ENCODE results near the gene UST. TPM values are rescaled to one million over a fixed set of nuclear protein-coding genes. Genes with fewer than 3 reads are reported as not detected.

The UST gene
- total RNA-seq, 1 experiment from 2014 or later = 32.1 TPM

DNA sequence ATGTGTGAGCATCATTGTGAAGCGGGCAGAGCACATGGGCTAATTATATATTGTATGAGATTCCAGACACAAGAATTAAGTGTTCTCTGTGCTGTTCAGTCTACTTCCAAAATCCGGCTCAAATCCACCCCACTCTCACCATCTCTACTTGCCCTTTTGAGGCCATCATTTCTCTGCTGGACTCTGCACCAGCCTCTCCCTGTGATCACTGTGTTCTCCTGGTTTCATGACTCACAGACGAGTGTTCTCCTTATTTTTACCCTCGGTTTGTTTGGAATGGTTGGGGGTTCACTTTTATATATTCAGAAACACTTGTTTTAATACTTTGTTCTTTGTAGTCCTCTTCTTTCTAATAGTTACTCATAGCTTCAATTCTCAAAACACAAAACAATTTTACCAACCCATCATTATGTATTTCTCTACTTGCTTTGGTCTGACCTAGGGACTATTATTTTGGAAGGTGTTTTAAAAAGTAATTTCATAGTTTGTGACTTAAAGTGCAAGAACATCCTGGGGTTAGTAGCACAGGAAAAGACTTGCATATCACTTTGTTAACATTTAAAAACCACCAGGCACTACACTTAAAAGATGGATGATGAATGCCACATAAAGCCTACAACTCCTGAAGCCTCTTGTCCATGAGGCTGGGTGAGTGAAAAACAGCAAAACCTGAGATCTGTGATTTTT lies 82.7 kb downstream of the UST start:
- Mint-ChIP-seq H3K4me1 (peaks cover 65% of the 10 kb centered on the region), H3K36me3 (peaks cover 10% of the 10 kb centered on the region), H3K27ac (peak overlapping the region; percentile 24; the same call in 1 of the 2 replicates), H3K27me3 (ENCODE audit: low read depth) (no peaks in the 10 kb centered on the region), H3K4me3 (no peak overlapping the region), H3K9me3 (peaks cover 10% of the 10 kb centered on the region)
- DNase-seq (ENCODE audit: low spot score) = no peak
- POLR2A ChIA-PET = no interaction called here
- ATAC-seq = no peak
- TF ChIP-seq, protein P1, sequence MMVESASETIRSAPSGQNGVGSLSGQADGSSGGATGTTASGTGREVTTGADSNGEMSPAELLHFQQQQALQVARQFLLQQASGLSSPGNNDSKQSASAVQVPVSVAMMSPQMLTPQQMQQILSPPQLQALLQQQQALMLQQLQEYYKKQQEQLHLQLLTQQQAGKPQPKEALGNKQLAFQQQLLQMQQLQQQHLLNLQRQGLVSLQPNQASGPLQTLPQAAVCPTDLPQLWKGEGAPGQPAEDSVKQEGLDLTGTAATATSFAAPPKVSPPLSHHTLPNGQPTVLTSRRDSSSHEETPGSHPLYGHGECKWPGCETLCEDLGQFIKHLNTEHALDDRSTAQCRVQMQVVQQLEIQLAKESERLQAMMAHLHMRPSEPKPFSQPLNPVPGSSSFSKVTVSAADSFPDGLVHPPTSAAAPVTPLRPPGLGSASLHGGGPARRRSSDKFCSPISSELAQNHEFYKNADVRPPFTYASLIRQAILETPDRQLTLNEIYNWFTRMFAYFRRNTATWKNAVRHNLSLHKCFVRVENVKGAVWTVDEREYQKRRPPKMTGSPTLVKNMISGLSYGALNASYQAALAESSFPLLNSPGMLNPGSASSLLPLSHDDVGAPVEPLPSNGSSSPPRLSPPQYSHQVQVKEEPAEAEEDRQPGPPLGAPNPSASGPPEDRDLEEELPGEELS (CRISPR knock-in tag; IDR thresholded peaks at IDR 0.05) = no peak
- TF ChIP-seq, protein P2, sequence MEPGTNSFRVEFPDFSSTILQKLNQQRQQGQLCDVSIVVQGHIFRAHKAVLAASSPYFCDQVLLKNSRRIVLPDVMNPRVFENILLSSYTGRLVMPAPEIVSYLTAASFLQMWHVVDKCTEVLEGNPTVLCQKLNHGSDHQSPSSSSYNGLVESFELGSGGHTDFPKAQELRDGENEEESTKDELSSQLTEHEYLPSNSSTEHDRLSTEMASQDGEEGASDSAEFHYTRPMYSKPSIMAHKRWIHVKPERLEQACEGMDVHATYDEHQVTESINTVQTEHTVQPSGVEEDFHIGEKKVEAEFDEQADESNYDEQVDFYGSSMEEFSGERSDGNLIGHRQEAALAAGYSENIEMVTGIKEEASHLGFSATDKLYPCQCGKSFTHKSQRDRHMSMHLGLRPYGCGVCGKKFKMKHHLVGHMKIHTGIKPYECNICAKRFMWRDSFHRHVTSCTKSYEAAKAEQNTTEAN (CRISPR knock-in tag; IDR thresholded peaks at IDR 0.05) = no peak
- TF ChIP-seq CREB1 (CRISPR knock-in tag; IDR thresholded peaks at IDR 0.05) = no peak
- no peak for TF ChIP-seq RELA (CRISPR knock-in tag; IDR thresholded peaks at IDR 0.05; ENCODE audit: borderline replicate concordance)
- no peak for TF ChIP-seq ATF6 (CRISPR knock-in tag; IDR thresholded peaks at IDR 0.05)
- TF ChIP-seq SP1 (CRISPR knock-in tag; conservative IDR thresholded peaks at IDR 0.05) = no peak
- TF ChIP-seq, protein P3, sequence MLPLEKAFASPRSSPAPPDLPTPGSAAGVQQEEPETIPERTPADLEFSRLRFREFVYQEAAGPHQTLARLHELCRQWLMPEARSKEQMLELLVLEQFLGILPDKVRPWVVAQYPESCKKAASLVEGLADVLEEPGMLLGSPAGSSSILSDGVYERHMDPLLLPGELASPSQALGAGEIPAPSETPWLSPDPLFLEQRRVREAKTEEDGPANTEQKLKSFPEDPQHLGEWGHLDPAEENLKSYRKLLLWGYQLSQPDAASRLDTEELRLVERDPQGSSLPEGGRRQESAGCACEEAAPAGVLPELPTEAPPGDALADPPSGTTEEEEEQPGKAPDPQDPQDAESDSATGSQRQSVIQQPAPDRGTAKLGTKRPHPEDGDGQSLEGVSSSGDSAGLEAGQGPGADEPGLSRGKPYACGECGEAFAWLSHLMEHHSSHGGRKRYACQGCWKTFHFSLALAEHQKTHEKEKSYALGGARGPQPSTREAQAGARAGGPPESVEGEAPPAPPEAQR (CRISPR knock-in tag; IDR thresholded peaks at IDR 0.05) = no peak
- TF ChIP-seq, protein P4, sequence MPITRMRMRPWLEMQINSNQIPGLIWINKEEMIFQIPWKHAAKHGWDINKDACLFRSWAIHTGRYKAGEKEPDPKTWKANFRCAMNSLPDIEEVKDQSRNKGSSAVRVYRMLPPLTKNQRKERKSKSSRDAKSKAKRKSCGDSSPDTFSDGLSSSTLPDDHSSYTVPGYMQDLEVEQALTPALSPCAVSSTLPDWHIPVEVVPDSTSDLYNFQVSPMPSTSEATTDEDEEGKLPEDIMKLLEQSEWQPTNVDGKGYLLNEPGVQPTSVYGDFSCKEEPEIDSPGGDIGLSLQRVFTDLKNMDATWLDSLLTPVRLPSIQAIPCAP (CRISPR knock-in tag; IDR thresholded peaks at IDR 0.05) = no peak
- TF ChIP-seq, protein P5, sequence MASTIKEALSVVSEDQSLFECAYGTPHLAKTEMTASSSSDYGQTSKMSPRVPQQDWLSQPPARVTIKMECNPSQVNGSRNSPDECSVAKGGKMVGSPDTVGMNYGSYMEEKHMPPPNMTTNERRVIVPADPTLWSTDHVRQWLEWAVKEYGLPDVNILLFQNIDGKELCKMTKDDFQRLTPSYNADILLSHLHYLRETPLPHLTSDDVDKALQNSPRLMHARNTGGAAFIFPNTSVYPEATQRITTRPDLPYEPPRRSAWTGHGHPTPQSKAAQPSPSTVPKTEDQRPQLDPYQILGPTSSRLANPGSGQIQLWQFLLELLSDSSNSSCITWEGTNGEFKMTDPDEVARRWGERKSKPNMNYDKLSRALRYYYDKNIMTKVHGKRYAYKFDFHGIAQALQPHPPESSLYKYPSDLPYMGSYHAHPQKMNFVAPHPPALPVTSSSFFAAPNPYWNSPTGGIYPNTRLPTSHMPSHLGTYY (CRISPR knock-in tag; IDR thresholded peaks at IDR 0.05) = no peak
- TF ChIP-seq IRF2 (CRISPR knock-in tag; IDR thresholded peaks at IDR 0.05; ENCODE audit: borderline replicate concordance, low read depth) = no peak
- no peak for TF ChIP-seq ZNF121 (CRISPR knock-in tag; IDR thresholded peaks at IDR 0.05)
- TF ChIP-seq KAT7 (CRISPR knock-in tag; IDR thresholded peaks at IDR 0.05; ENCODE audit: borderline replicate concordance) = no peak
- TF ChIP-seq NFE2L1 (CRISPR knock-in tag; IDR thresholded peaks at IDR 0.05) = no peak
- TF ChIP-seq CTCF (IDR thresholded peaks at IDR 0.05) = no peak
- TF ChIP-seq NFATC4 (CRISPR knock-in tag; IDR thresholded peaks at IDR 0.05) = no peak
- TF ChIP-seq, protein P6, sequence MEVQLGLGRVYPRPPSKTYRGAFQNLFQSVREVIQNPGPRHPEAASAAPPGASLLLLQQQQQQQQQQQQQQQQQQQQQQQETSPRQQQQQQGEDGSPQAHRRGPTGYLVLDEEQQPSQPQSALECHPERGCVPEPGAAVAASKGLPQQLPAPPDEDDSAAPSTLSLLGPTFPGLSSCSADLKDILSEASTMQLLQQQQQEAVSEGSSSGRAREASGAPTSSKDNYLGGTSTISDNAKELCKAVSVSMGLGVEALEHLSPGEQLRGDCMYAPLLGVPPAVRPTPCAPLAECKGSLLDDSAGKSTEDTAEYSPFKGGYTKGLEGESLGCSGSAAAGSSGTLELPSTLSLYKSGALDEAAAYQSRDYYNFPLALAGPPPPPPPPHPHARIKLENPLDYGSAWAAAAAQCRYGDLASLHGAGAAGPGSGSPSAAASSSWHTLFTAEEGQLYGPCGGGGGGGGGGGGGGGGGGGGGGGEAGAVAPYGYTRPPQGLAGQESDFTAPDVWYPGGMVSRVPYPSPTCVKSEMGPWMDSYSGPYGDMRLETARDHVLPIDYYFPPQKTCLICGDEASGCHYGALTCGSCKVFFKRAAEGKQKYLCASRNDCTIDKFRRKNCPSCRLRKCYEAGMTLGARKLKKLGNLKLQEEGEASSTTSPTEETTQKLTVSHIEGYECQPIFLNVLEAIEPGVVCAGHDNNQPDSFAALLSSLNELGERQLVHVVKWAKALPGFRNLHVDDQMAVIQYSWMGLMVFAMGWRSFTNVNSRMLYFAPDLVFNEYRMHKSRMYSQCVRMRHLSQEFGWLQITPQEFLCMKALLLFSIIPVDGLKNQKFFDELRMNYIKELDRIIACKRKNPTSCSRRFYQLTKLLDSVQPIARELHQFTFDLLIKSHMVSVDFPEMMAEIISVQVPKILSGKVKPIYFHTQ (CRISPR knock-in tag; IDR thresholded peaks at IDR 0.05) = no peak
- TF ChIP-seq, protein P7, sequence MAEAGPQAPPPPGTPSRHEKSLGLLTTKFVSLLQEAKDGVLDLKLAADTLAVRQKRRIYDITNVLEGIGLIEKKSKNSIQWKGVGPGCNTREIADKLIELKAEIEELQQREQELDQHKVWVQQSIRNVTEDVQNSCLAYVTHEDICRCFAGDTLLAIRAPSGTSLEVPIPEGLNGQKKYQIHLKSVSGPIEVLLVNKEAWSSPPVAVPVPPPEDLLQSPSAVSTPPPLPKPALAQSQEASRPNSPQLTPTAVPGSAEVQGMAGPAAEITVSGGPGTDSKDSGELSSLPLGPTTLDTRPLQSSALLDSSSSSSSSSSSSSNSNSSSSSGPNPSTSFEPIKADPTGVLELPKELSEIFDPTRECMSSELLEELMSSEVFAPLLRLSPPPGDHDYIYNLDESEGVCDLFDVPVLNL (CRISPR knock-in tag; IDR thresholded peaks at IDR 0.05; ENCODE audit: borderline replicate concordance, low read depth) = no peak
- TF ChIP-seq SMAD4 (CRISPR knock-in tag; IDR thresholded peaks at IDR 0.05) = no peak
- TF ChIP-seq ZNF396 (CRISPR knock-in tag; IDR thresholded peaks at IDR 0.05; ENCODE audit: borderline replicate concordance) = no peak
- TF ChIP-seq ATF2 (CRISPR knock-in tag; IDR thresholded peaks at IDR 0.05; ENCODE audit: borderline replicate concordance, low read depth) = no peak
- CTCF ChIA-PET = no interaction called here

Data from WTC11 (cell line).